Hepatocyte (in vitro differentiated cells): ENCODE results near the gene ERC2.

Experiments used
- CTCF ChIP-seq: fragments of 200-600 bp; sonication (generic); IDR thresholded peaks from 2 replicates; pipeline ENCODE4 v1.5.1; 2016; ENCODE audit warnings: antibody characterized with exemption, mild to moderate bottlenecking; ENCODE audit not compliant: poor library complexity
- EZH2 ChIP-seq: fragments of 200-600 bp; sonication (generic); IDR thresholded peaks from 2 replicates; pipeline ENCODE4 v1.6.1; 2016; ENCODE audit warnings: antibody characterized with exemption, mild to moderate bottlenecking, borderline replicate concordance
- EZH2phosphoT487 ChIP-seq: fragments of 200-600 bp; sonication (generic); IDR thresholded peaks from one replicate; pipeline ENCODE4 v1.6.1; 2018; ENCODE audit warnings: antibody characterized with exemption, mild to moderate bottlenecking, low read depth, moderate library complexity; ENCODE audit not compliant: unreplicated experiment, severe bottlenecking

- TF ChIP-seq CTCF (no peak), EZH2phosphoT487 (no peak), EZH2 (no peak)
These were observed 59.5 kb downstream of the ERC2 start for GRCh38 chr3:56408761-56409196.
